ENCODE data around the gene FAM89A. TPM values are rescaled to one million over a fixed set of nuclear protein-coding genes. Genes with fewer than 3 reads are reported as not detected.
"Not testable (repeated sequence)": the region's sequence is repeated elsewhere in the genome, so short reads cannot be mapped to it uniquely, and the experiment has no call there.

FAM89A gene
- total RNA-seq, 1 donor from 2014 or later = 9.6 TPM

- DNase-seq (ENCODE audit: low read depth) (no peak), FAIRE-seq (no peak)
- Mint-ChIP-seq H3K27ac (ENCODE audit: unreplicated experiment) (no peak overlapping the region), H3K27me3 (ENCODE audit: low read depth, unreplicated experiment) (peaks cover 3% of the 10 kb centered on the region), H3K9me3 (ENCODE audit: unreplicated experiment) (peaks cover 1% of the 10 kb centered on the region), H3K4me1 (ENCODE audit: low read depth, unreplicated experiment) (peaks cover 20% of the 10 kb centered on the region), H3K4me3 (ENCODE audit: unreplicated experiment) (no peak overlapping the region), H3K36me3 (ENCODE audit: low read depth, unreplicated experiment) (no peaks in the 10 kb centered on the region)
- H3K9me3 ChIP-seq (ENCODE audit: insufficient read depth, low read depth, low read length) = no peaks in the 10 kb centered on the region
- no peak for TF ChIP-seq EZH2 (IDR thresholded peaks at IDR 0.05; ENCODE audit: insufficient read depth, low read length)
- no peak overlapping the region for H3K4me3 ChIP-seq (ENCODE audit: insufficient read depth, low read depth, low read length)
- H3K36me3 ChIP-seq (ENCODE audit: insufficient read depth, low read length) = no peaks in the 10 kb centered on the region
- H3K9ac ChIP-seq (ENCODE audit: low read length) = no peak overlapping the region
- no peak overlapping the region for H3K27ac ChIP-seq (ENCODE audit: low read depth, low read length)
- peaks cover 50% of the 10 kb centered on the region for H4K20me1 ChIP-seq (ENCODE audit: insufficient read depth, low read length)
- H3K79me2 ChIP-seq (ENCODE audit: insufficient read depth, low read length) = peaks cover 3% of the 10 kb centered on the region
- no peak overlapping the region for H2AFZ ChIP-seq (ENCODE audit: low read depth, low read length)
- H3K27me3 ChIP-seq (ENCODE audit: insufficient read depth, low read length) = no peaks in the 10 kb centered on the region
- H3K4me2 ChIP-seq (ENCODE audit: low read length) = no peak overlapping the region
- H3K4me1 ChIP-seq (ENCODE audit: insufficient read depth, low read length) = peaks cover 5% of the 10 kb centered on the region
Observed at GRCh38 chr1:231032963-231033362, 7.1 kb downstream of the FAM89A start.

- Histone ChIP-seq H3K9ac (ENCODE audit: low read length) (no peak overlapping the region), H3K79me2 (ENCODE audit: insufficient read depth, low read length) (no peaks in the 10 kb centered on the region), H4K20me1 (ENCODE audit: insufficient read depth, low read length) (peaks cover 34% of the 10 kb centered on the region), H3K36me3 (ENCODE audit: insufficient read depth, low read length) (no peaks in the 10 kb centered on the region), H3K4me2 (ENCODE audit: low read length) (no peak overlapping the region), H3K4me1 (ENCODE audit: insufficient read depth, low read length) (peaks cover 5% of the 10 kb centered on the region), H3K9me3 (ENCODE audit: insufficient read depth, low read depth, low read length) (no peaks in the 10 kb centered on the region), H3K27ac (ENCODE audit: low read depth, low read length) (no peak overlapping the region), H2AFZ (ENCODE audit: low read depth, low read length) (no peak overlapping the region), H3K4me3 (ENCODE audit: insufficient read depth, low read depth, low read length) (no peak overlapping the region), H3K27me3 (ENCODE audit: insufficient read depth, low read length) (no peaks in the 10 kb centered on the region)
- Mint-ChIP-seq H3K4me1 (ENCODE audit: low read depth, unreplicated experiment) (peaks cover 15% of the 10 kb centered on the region), H3K36me3 (ENCODE audit: low read depth, unreplicated experiment) (peaks cover 4% of the 10 kb centered on the region), H3K4me3 (ENCODE audit: unreplicated experiment) (no peak overlapping the region), H3K27me3 (ENCODE audit: low read depth, unreplicated experiment) (peaks cover 5% of the 10 kb centered on the region), H3K27ac (ENCODE audit: unreplicated experiment) (no peak overlapping the region), H3K9me3 (ENCODE audit: unreplicated experiment) (peaks cover 2% of the 10 kb centered on the region)
- no peak for FAIRE-seq
- DNase-seq (ENCODE audit: low read depth) = no peak
- TF ChIP-seq CTCF (IDR thresholded peaks at IDR 0.05; ENCODE audit: insufficient read depth, low read depth, low read length) (no peak), EZH2 (IDR thresholded peaks at IDR 0.05; ENCODE audit: insufficient read depth, low read length) (no peak)
Observed at GRCh38 chr1:231029841-231030240, 10.2 kb downstream of the FAM89A start.

- H3K36me3 Mint-ChIP-seq (ENCODE audit: low read depth, unreplicated experiment); H3K27ac ChIP-seq (ENCODE audit: low read depth, low read length); H3K9me3 Mint-ChIP-seq (ENCODE audit: unreplicated experiment); H3K4me3 ChIP-seq (ENCODE audit: insufficient read depth, low read depth, low read length); H3K9me3 ChIP-seq (ENCODE audit: insufficient read depth, low read depth, low read length); DNase-seq (ENCODE audit: low read depth); H3K79me2 ChIP-seq (ENCODE audit: insufficient read depth, low read length); H3K36me3 ChIP-seq (ENCODE audit: insufficient read depth, low read length); H3K27me3 Mint-ChIP-seq (ENCODE audit: low read depth, unreplicated experiment); H2AFZ ChIP-seq (ENCODE audit: low read depth, low read length); H3K9ac ChIP-seq (ENCODE audit: low read length); H3K4me2 ChIP-seq (ENCODE audit: low read length); H3K4me1 ChIP-seq (ENCODE audit: insufficient read depth, low read length); H3K27ac Mint-ChIP-seq (ENCODE audit: unreplicated experiment); H3K27me3 ChIP-seq (ENCODE audit: insufficient read depth, low read length); H3K4me3 Mint-ChIP-seq (ENCODE audit: unreplicated experiment); FAIRE-seq: not testable (repeated sequence)
- peaks cover 15% of the 10 kb centered on the region for H3K4me1 Mint-ChIP-seq (ENCODE audit: low read depth, unreplicated experiment)
- peaks cover 33% of the 10 kb centered on the region for H4K20me1 ChIP-seq (ENCODE audit: insufficient read depth, low read length)
Observed at GRCh38 chr1:231029247-231029646, 10.8 kb downstream of the FAM89A start.

All from astrocyte (in vitro differentiated cells and primary cell).